ENCODE measurements around the gene AGAP3. TPM values are rescaled to one million over a fixed set of nuclear protein-coding genes. Genes with fewer than 3 reads are reported as not detected.

The AGAP3 gene
- total and polyA plus RNA-seq, 4 donors = 3.9 to 27.0 (median 17.6) TPM

DNA sequence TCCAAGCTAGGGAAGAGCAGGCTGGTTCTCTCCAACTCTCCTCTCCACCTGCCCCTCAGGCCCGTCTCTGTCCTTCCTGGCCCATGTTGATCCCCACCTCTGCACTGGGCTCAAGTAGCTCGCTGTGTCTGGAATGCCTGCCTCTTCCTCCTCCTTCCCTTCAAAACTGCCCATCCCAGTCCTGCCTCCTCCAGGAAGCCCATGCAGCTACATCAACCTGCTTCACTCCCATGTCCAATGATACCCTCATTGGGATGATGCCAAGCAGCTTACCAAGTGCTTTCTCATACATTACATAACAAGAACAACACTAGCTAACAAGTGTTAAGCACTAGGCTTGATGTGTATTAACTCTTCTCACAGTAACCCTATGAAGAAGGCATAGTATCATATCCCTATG, 92.6 kb downstream of the AGAP3 start:
- no peak overlapping the region for H3K27ac ChIP-seq (ENCODE audit: low read depth in 1 of 2, low read length in 2 of 2)
- no peak overlapping the region for H3K9ac ChIP-seq (ENCODE audit: low read depth in 1 of 2, low read length in 2 of 2)
- 80% methylated on average over 2 of the region's 2 CpGs for WGBS
- no peaks in the 10 kb centered on the region for H3K27me3 ChIP-seq (ENCODE audit: control insufficient read depth in 4 of 4, insufficient read depth in 4 of 4, low read length in 3 of 4)
- H3K4me1 ChIP-seq (ENCODE audit: control insufficient read depth in 4 of 4, insufficient read depth in 4 of 4, low read length in 3 of 4) = no peaks in the 10 kb centered on the region
- H3K4me3 ChIP-seq (ENCODE audit: low read depth in 1 of 3, low read length in 3 of 3) = no peak overlapping the region
- TF ChIP-seq SP1 (IDR thresholded peaks at IDR 0.05) (no peak), RXRA (IDR thresholded peaks at IDR 0.05) (no peak), TAF1 (conservative IDR thresholded peaks at IDR 0.05) (no peak), HNF4G (IDR thresholded peaks at IDR 0.05) (no peak), EGR1 (IDR thresholded peaks at IDR 0.05; ENCODE audit: low read depth in 2 of 2) (no peak), RAD21 (IDR thresholded peaks at IDR 0.05) (no peak), FOXA1 (IDR thresholded peaks at IDR 0.05) (no peak), JUND (IDR thresholded peaks at IDR 0.05) (no peak), HNF4A (conservative IDR thresholded peaks at IDR 0.05) (no peak), GABPA (IDR thresholded peaks at IDR 0.05 in 1 of 2, conservative IDR thresholded peaks at IDR 0.05 in 1 of 2) (no peak), FOXA2 (IDR thresholded peaks at IDR 0.05) (no peak)
- TF ChIP-seq, protein P1, sequence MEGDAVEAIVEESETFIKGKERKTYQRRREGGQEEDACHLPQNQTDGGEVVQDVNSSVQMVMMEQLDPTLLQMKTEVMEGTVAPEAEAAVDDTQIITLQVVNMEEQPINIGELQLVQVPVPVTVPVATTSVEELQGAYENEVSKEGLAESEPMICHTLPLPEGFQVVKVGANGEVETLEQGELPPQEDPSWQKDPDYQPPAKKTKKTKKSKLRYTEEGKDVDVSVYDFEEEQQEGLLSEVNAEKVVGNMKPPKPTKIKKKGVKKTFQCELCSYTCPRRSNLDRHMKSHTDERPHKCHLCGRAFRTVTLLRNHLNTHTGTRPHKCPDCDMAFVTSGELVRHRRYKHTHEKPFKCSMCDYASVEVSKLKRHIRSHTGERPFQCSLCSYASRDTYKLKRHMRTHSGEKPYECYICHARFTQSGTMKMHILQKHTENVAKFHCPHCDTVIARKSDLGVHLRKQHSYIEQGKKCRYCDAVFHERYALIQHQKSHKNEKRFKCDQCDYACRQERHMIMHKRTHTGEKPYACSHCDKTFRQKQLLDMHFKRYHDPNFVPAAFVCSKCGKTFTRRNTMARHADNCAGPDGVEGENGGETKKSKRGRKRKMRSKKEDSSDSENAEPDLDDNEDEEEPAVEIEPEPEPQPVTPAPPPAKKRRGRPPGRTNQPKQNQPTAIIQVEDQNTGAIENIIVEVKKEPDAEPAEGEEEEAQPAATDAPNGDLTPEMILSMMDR (IDR thresholded peaks at IDR 0.05; ENCODE audit: low read depth, low read length, missing input control) = no peak
- TF ChIP-seq, protein P2, sequence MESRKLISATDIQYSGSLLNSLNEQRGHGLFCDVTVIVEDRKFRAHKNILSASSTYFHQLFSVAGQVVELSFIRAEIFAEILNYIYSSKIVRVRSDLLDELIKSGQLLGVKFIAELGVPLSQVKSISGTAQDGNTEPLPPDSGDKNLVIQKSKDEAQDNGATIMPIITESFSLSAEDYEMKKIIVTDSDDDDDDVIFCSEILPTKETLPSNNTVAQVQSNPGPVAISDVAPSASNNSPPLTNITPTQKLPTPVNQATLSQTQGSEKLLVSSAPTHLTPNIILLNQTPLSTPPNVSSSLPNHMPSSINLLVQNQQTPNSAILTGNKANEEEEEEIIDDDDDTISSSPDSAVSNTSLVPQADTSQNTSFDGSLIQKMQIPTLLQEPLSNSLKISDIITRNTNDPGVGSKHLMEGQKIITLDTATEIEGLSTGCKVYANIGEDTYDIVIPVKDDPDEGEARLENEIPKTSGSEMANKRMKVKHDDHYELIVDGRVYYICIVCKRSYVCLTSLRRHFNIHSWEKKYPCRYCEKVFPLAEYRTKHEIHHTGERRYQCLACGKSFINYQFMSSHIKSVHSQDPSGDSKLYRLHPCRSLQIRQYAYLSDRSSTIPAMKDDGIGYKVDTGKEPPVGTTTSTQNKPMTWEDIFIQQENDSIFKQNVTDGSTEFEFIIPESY (IDR thresholded peaks at IDR 0.05) = no peak
- TF ChIP-seq, protein P3, sequence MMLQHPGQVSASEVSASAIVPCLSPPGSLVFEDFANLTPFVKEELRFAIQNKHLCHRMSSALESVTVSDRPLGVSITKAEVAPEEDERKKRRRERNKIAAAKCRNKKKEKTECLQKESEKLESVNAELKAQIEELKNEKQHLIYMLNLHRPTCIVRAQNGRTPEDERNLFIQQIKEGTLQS (IDR thresholded peaks at IDR 0.05) = no peak
- no peak for DNase-seq (ENCODE audit: low spot score)
- H3K36me3 ChIP-seq (ENCODE audit: control insufficient read depth in 4 of 4, insufficient read depth in 3 of 4, low read depth in 1 of 4, low read length in 3 of 4) = no peaks in the 10 kb centered on the region
- H3K9me3 ChIP-seq (ENCODE audit: control insufficient read depth in 4 of 4, low read length in 3 of 4) = no peaks in the 10 kb centered on the region

DNA sequence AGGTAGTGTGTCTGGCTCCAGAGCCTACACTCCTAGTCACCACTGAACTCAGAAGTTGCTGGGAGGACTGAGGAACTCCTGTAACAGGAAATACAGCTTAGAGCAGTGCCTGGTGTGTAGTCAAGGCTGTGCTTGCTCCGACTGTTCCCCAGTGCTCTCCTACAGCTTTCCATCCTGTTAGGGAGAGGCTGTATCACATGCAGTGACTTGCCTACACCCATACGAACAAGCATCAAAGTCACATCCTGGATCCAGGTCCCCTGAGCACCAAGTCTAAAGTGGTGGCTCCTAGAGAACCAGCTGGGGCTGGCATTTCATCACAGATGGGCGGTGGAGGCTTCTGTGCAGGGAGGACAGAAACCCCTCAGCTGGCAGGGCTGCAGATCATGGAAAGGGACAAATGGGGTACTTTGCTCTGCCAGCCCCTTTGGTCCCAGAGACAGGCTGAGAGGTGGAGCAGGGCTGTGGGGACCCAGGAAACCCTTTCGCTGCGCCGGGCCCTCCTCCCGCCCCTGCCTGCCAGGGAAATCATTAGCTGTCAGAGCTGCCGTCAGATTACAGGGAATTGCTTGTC, 93.1 kb downstream of the AGAP3 start:
- Histone ChIP-seq H3K9me3 (ENCODE audit: control insufficient read depth in 4 of 4, low read length in 3 of 4) (no peaks in the 10 kb centered on the region), H3K27ac (ENCODE audit: low read depth in 1 of 2, low read length in 2 of 2) (no peak overlapping the region), H3K4me1 (ENCODE audit: control insufficient read depth in 4 of 4, insufficient read depth in 4 of 4, low read length in 3 of 4) (no peaks in the 10 kb centered on the region), H3K9ac (ENCODE audit: low read depth in 1 of 2, low read length in 2 of 2) (no peak overlapping the region), H3K4me3 (ENCODE audit: low read depth in 1 of 3, low read length in 3 of 3) (no peak overlapping the region), H3K36me3 (ENCODE audit: control insufficient read depth in 4 of 4, insufficient read depth in 3 of 4, low read depth in 1 of 4, low read length in 3 of 4) (no peaks in the 10 kb centered on the region), H3K27me3 (ENCODE audit: control insufficient read depth in 4 of 4, insufficient read depth in 4 of 4, low read length in 3 of 4) (no peaks in the 10 kb centered on the region)
- DNase-seq (ENCODE audit: low spot score) = no peak
- WGBS = 77% methylated on average over 8 of the region's 8 CpGs
- no peak for TF ChIP-seq RAD21 (IDR thresholded peaks at IDR 0.05)
- TF ChIP-seq TAF1 (conservative IDR thresholded peaks at IDR 0.05) = no peak
- no peak for TF ChIP-seq NR2F2 (IDR thresholded peaks at IDR 0.05)
- TF ChIP-seq YY1 (IDR thresholded peaks at IDR 0.05) = no peak
- TF ChIP-seq, protein P4, sequence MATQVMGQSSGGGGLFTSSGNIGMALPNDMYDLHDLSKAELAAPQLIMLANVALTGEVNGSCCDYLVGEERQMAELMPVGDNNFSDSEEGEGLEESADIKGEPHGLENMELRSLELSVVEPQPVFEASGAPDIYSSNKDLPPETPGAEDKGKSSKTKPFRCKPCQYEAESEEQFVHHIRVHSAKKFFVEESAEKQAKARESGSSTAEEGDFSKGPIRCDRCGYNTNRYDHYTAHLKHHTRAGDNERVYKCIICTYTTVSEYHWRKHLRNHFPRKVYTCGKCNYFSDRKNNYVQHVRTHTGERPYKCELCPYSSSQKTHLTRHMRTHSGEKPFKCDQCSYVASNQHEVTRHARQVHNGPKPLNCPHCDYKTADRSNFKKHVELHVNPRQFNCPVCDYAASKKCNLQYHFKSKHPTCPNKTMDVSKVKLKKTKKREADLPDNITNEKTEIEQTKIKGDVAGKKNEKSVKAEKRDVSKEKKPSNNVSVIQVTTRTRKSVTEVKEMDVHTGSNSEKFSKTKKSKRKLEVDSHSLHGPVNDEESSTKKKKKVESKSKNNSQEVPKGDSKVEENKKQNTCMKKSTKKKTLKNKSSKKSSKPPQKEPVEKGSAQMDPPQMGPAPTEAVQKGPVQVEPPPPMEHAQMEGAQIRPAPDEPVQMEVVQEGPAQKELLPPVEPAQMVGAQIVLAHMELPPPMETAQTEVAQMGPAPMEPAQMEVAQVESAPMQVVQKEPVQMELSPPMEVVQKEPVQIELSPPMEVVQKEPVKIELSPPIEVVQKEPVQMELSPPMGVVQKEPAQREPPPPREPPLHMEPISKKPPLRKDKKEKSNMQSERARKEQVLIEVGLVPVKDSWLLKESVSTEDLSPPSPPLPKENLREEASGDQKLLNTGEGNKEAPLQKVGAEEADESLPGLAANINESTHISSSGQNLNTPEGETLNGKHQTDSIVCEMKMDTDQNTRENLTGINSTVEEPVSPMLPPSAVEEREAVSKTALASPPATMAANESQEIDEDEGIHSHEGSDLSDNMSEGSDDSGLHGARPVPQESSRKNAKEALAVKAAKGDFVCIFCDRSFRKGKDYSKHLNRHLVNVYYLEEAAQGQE (IDR thresholded peaks at IDR 0.05) = no peak
- no peak for TF ChIP-seq HNF4G (IDR thresholded peaks at IDR 0.05)
- no peak for TF ChIP-seq RXRA (IDR thresholded peaks at IDR 0.05)
- TF ChIP-seq, protein P1 (IDR thresholded peaks at IDR 0.05; ENCODE audit: low read depth, low read length, missing input control) = no peak
- TF ChIP-seq, protein P5, sequence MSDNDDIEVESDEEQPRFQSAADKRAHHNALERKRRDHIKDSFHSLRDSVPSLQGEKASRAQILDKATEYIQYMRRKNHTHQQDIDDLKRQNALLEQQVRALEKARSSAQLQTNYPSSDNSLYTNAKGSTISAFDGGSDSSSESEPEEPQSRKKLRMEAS (IDR thresholded peaks at IDR 0.05) = no peak
- no peak for TF ChIP-seq EGR1 (IDR thresholded peaks at IDR 0.05; ENCODE audit: low read depth in 2 of 2)
- TF ChIP-seq FOXA2 (IDR thresholded peaks at IDR 0.05) = no peak
- TF ChIP-seq FOXA1 (IDR thresholded peaks at IDR 0.05) = no peak
- no peak for TF ChIP-seq HNF4A (conservative IDR thresholded peaks at IDR 0.05)
- no peak for TF ChIP-seq JUND (IDR thresholded peaks at IDR 0.05)
- TF ChIP-seq, protein P3 (IDR thresholded peaks at IDR 0.05) = no peak
- no peak for TF ChIP-seq GABPA (IDR thresholded peaks at IDR 0.05 in 1 of 2, conservative IDR thresholded peaks at IDR 0.05 in 1 of 2)
- TF ChIP-seq, protein P2 (IDR thresholded peaks at IDR 0.05) = no peak
